Prostate gland (tissue), 2 donors: Measurements from ENCODE around the gene SLC24A3.

Experiments
- POLR2A ChIP-seq: fragments of 450-650 bp; IDR thresholded peaks from one replicate; pipeline ENCODE4 v1.6.1; 2016; ENCODE audit warnings: antibody characterized with exemption, mild to moderate bottlenecking
- TF ChIP-seq, protein P1 (sequence below), 4 experiments: fragments of 200-600 bp in 2 of 4; fragments of 450-650 bp in 2 of 4; sonication (generic) in 2 of 4; IDR thresholded peaks; 1 replicate in 3 of 4; 2 replicates in 1 of 4; pipeline ENCODE4 v1.5.1; 2016 to 2019; ENCODE audit warnings: antibody characterized with exemption in 4 of 4, mild to moderate bottlenecking in 2 of 4, moderate library complexity in 2 of 4

DNA sequence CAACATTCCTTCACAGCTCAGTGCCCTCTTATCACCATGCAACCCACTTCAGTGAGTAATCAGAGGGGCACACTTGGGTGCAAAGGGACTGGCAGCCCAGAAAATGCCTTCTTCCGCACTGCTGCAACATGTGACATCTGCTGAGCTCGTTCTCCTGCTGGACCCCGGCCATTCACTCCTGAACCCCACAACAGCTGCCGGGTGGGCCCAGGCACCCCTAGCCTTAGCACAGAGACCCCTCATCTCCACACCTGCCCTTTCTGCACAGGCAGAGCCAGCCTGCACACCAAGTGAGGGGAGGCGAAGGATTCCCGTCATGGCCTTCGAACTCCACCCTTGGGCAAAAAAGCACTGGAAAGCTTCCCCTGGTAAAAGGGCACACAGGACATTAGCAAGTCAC, 381.3 kb downstream of the SLC24A3 start:
- TF ChIP-seq POLR2A, result no peak
- TF ChIP-seq, protein P1, sequence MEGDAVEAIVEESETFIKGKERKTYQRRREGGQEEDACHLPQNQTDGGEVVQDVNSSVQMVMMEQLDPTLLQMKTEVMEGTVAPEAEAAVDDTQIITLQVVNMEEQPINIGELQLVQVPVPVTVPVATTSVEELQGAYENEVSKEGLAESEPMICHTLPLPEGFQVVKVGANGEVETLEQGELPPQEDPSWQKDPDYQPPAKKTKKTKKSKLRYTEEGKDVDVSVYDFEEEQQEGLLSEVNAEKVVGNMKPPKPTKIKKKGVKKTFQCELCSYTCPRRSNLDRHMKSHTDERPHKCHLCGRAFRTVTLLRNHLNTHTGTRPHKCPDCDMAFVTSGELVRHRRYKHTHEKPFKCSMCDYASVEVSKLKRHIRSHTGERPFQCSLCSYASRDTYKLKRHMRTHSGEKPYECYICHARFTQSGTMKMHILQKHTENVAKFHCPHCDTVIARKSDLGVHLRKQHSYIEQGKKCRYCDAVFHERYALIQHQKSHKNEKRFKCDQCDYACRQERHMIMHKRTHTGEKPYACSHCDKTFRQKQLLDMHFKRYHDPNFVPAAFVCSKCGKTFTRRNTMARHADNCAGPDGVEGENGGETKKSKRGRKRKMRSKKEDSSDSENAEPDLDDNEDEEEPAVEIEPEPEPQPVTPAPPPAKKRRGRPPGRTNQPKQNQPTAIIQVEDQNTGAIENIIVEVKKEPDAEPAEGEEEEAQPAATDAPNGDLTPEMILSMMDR (IDR thresholded peaks at IDR 0.05), result no peak
